Activated CD4-positive, alpha-beta T cell treated with anti-CD3 and anti-CD28 coated beads for 36 hours (primary cell): ENCODE results near the gene TTYH2. TPM values are rescaled to one million over a fixed set of nuclear protein-coding genes. Genes with fewer than 3 reads are reported as not detected.

Source experiments
- total RNA-seq, 2 experiments: library from RNA; stranded (reverse); gene quantifications; one replicate each; pipeline ENCODE4 v1.2.3, GENCODE V29; 2021

TTYH2 gene
- total RNA-seq, 2 experiments from 2014 or later = 2.7 to 3.4 TPM

Other genes with a start within 250 kb of the TTYH2 start
- gene RPL38, start 9.9 kb upstream of the TTYH2 start, total RNA-seq = 1,000 to 10,000 TPM; 1,648 to 1,818 TPM
- under 1 TPM; 0.14 to 0.49 TPM for gene DNAI2, start 60.7 kb downstream of the TTYH2 start, total RNA-seq
- gene KIF19, start 112.7 kb downstream of the TTYH2 start, total RNA-seq = under 1 TPM in 1 of 2 experiments, not detected in 1; 0.11 TPM
- not detected for gene BTBD17, start 148.3 kb downstream of the TTYH2 start, total RNA-seq
- gene GPR142, start 153.9 kb downstream of the TTYH2 start, total RNA-seq = not detected
- gene GPRC5C, start 218.5 kb downstream of the TTYH2 start, total RNA-seq = 1 to 10 TPM in 1 of 2 experiments, under 1 TPM in 1; 0.97 to 1.3 TPM